GM12872 (cell line): Measurements from ENCODE around the gene RAET1E.

ENCODE experiments used
- TF ChIP-seq, protein P1 (sequence below): IDR thresholded peaks from 3 replicates; pipeline ENCODE4 v1.5.1; 2011; ENCODE audit warnings: low read depth, mild to moderate bottlenecking, low read length, moderate library complexity; ENCODE audit not compliant: insufficient read depth

RAET1E gene

DNA sequence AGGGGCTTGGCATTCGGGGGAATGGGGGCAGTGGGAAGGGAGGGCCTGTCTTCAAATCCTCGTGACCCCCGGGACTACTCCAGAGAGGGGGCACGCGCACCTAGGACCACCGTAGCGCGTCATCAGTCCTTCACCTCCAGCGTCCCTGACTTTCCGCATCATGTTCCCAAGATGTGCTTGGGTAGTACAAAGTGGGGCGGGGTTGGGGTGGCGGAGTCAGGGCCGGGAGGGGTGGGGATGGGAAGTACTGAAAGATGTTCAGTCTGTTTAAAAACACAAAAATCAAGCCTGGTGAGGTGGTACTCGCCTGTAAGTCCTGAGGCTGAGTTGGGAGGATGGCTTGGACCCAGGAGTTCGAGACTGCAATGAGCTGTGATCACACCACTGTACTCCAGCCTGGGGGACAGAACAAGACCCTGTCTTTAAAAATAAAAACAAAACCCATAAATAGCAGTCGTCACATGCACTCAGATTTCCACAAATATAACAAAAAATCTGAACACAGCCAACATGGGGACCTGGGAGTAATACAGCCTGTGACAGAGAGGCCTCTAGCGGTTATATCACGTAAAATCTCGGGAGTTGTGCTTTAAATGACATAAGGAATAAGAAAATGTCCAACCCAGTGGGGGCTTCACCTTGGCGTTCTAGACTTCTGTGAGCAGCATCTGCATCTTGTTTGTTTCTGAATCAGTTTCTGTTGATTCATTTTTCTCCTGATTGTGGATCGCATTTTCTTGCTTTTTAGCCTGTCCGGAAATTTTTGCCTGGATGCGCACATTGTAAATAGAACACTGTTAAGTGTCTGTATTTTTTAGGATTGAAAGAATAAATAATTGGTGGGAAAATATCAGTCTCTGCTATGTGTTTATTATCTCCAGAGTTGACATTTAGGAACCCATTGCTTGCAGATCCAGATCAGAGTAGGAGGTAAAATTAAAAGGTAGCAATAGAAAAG, 33.1 kb downstream of the RAET1E start:
- TF ChIP-seq, protein P1, sequence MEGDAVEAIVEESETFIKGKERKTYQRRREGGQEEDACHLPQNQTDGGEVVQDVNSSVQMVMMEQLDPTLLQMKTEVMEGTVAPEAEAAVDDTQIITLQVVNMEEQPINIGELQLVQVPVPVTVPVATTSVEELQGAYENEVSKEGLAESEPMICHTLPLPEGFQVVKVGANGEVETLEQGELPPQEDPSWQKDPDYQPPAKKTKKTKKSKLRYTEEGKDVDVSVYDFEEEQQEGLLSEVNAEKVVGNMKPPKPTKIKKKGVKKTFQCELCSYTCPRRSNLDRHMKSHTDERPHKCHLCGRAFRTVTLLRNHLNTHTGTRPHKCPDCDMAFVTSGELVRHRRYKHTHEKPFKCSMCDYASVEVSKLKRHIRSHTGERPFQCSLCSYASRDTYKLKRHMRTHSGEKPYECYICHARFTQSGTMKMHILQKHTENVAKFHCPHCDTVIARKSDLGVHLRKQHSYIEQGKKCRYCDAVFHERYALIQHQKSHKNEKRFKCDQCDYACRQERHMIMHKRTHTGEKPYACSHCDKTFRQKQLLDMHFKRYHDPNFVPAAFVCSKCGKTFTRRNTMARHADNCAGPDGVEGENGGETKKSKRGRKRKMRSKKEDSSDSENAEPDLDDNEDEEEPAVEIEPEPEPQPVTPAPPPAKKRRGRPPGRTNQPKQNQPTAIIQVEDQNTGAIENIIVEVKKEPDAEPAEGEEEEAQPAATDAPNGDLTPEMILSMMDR: peak; percentile 67

- TF ChIP-seq, protein P1: no peak
Observed at GRCh38 chr6:149863698-149864577, 34.0 kb downstream of the RAET1E start, which contains the start of gene LRP11. LRP11 (minus strand) TSS chr6:149864359; CDS start chr6:149864020, 339 bp downstream.

DNA sequence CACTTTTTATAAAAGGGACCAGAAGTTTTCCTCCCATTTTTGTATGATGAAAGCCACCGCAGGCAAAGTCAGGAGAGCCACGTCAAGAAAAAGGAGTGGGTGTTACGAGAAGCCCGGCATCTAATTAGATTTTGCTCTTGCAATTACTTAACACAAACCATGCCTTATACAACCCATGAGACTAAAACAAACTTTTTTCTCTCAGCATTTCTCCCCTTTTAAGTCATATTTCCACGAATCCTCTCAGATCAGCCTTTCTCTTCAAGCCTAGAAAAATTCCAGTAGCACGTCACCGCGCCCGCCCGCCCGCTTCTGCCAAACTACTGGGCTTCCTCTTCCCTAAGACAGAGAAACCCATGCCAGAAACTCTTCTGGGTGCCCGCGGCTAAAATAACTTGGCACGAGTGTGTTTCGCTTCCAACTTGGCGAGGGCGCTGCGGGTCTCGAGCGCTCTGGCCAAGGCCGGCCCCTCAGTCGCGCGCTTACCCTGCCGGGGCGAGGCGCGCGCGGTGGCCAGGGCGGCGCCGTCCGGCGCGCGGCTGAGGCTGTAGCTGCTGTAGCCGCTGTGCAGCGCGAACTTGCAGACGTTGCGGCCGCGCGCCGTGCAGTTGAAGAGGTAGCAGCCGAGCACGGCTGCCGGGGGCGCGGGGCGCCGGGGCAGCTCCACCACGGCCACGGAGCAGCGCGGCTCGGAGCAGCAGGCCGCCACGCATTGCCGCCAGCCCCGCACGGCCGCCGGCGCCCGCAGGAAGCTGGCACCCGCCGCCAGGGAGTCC, 34.8 kb downstream of the RAET1E start:
- TF ChIP-seq, protein P1: no peak

- TF ChIP-seq, protein P1: no peak
Observed at GRCh38 chr6:149861603-149862423, 36.1 kb downstream of the RAET1E start.

DNA sequence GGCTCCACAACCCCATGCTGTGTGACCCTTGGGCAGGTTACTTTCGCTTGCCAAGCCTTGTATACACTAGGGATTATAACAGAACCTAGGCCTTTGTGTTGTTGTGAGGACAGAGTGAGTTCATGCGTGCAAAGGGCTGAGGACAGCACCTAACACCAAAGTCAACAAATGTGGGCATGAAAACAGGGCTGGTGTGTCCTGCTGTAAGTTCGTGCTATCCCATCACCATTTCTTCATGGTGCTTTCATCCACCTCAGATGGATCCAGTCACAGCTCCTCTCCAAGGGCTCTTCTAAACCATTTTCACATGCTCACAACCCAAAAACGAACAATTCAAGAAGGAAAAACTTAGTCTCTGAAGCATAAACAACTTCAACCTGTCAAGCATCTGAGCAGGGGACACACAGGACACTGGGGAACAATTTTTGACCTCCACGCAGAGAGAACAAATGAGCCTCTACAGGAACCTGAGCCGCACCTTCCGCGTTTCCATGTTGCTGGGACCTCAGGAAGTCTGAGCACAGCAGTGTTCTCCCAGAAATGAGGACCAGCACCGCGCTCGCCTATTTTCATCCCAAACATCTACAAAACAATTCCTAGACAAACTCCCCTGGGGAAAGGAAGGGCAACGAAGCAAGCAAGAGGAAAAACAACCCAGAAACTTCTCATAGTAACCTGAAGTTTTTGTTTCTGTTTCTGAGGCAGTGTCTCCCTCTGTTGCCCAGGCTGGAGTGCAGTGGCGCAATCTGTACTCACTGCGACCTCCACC, 36.9 kb downstream of the RAET1E start:
- TF ChIP-seq, protein P1: no peak

GRCh38 chr6:149860513-149860833, 37.4 kb downstream of the RAET1E start:
- TF ChIP-seq, protein P1: no peak
